NCI-H526 (cell line): ENCODE measurements around the gene HCRTR2.

ENCODE experiments used
- DNase-seq, 2 experiments: peaks; one replicate each; lab custom pipeline; 2025; lab: John Stamatoyannopoulos, UW

HCRTR2 gene

GRCh38 chr6:55327169-55327568 is 152.9 kb downstream of the HCRTR2 start, which contains the start of gene GFRAL:
Gene GFRAL (plus strand): TSS chr6:55327469. CDS start chr6:55327555, 86 bp downstream.
- DNase-seq: no peak
